Thyroid gland (tissue), 4 donors: ENCODE data around the gene SENP5. TPM values are rescaled to one million over a fixed set of nuclear protein-coding genes. Genes with fewer than 3 reads are reported as not detected.

Experiments
- DNase-seq, 2 donors: peaks; one replicate each; pipeline ENCODE4 v3.0.0-alpha.2; 2019
- H3K27ac ChIP-seq, 3 donors: fragments of 200-600 bp; sonication (generic); 1 replicate in 2 of 3; 2 replicates in 1 of 3; pipeline ENCODE4 v1.5.1; 2016 to 2019; ENCODE audit warnings: mild to moderate bottlenecking in 1 of 3, moderate library complexity in 1 of 3
- H3K27me3 ChIP-seq: fragments of 200-600 bp; sonication (generic); one replicate; pipeline ENCODE4 v1.5.1; 2019
- H3K36me3 ChIP-seq, 2 donors: fragments of 200-600 bp; sonication (generic); one replicate each; pipeline ENCODE4 v1.5.1; 2016 to 2019
- H3K4me1 ChIP-seq, 2 donors: fragments of 200-600 bp; sonication (generic); one replicate each; pipeline ENCODE4 v1.5.1; 2017 to 2019
- H3K4me3 ChIP-seq, 3 donors: fragments of 200-600 bp; sonication (generic); replicated peaks in 1 of 3; 1 replicate in 2 of 3; 2 replicates in 1 of 3; pipeline ENCODE4 v1.5.1; 2016; ENCODE audit warnings: mild to moderate bottlenecking in 1 of 3
- H3K9me3 ChIP-seq: fragments of 200-600 bp; sonication (generic); one replicate; pipeline ENCODE4 v1.5.1; 2017
- POLR2A ChIP-seq, 2 donors: fragments of 450-650 bp; IDR thresholded peaks; one replicate each; pipeline ENCODE4 v1.6.1; 2017; ENCODE audit warnings: antibody characterized with exemption in 2 of 2, mild to moderate bottlenecking in 2 of 2, moderate library complexity in 1 of 2
- WGBS, 2 donors: methylation state at CpG; one replicate each; pipeline ENCODE4 v1.1.5; 2017; 5-methylcytosine and 5-hydroxymethylcytosine counted together
- intact Hi-C: fragments of 100-400 bp; cut with DNase I; formaldehyde crosslinking; loops from one replicate; pipeline ENCODE4 v1.15.1; 2023
- total RNA-seq, 4 donors: library from RNA; depleted of rRNA; stranded (reverse); fragments of >200 nt; gene quantifications; one replicate each; pipeline ENCODE4 v1.2.3, GENCODE V29; 2016
- TF ChIP-seq, protein P1 (sequence below), 6 experiments: fragments of 200-600 bp in 3 of 6; fragments of 450-650 bp in 3 of 6; sonication (generic) in 3 of 6; IDR thresholded peaks; one replicate each; pipeline ENCODE4 v1.5.1; 2016 to 2019; ENCODE audit warnings: antibody characterized with exemption in 6 of 6, mild to moderate bottlenecking in 2 of 6, inconsistent platforms in 1 of 6, moderate library complexity in 1 of 6

SENP5 gene
- total RNA-seq, 4 donors from 2014 or later = 37.4 to 67.2 (median 50.9) TPM

DNA sequence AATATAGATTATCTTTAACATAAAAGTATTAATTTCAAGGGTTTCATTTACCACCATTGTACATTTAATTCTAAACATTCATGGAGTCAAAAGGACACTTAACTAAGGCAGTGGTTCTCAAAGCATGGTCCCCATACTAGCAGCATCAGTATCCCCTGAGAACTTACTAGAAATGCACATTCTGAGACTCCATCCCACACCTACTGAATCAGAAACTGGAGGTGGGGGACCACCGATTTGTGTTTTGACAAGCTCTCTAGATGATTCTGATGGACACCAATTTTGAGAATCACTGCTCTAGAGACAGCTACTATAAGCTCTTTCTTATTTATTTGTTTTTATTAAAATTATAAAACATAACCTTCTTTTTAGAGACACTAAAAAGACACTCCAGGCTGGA, 34.0 kb downstream of the SENP5 start:
- TF ChIP-seq, protein P1, sequence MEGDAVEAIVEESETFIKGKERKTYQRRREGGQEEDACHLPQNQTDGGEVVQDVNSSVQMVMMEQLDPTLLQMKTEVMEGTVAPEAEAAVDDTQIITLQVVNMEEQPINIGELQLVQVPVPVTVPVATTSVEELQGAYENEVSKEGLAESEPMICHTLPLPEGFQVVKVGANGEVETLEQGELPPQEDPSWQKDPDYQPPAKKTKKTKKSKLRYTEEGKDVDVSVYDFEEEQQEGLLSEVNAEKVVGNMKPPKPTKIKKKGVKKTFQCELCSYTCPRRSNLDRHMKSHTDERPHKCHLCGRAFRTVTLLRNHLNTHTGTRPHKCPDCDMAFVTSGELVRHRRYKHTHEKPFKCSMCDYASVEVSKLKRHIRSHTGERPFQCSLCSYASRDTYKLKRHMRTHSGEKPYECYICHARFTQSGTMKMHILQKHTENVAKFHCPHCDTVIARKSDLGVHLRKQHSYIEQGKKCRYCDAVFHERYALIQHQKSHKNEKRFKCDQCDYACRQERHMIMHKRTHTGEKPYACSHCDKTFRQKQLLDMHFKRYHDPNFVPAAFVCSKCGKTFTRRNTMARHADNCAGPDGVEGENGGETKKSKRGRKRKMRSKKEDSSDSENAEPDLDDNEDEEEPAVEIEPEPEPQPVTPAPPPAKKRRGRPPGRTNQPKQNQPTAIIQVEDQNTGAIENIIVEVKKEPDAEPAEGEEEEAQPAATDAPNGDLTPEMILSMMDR (IDR thresholded peaks at IDR 0.05) = no peak
- no peak for TF ChIP-seq POLR2A (IDR thresholded peaks at IDR 0.05)
- Histone ChIP-seq H3K9me3 (no peaks in the 10 kb centered on the region), H3K27ac (no peak overlapping the region), H3K36me3 (peaks cover 27 to 45% of the 10 kb centered on the region in 2 donors), H3K4me3 (no peak overlapping the region), H3K4me1 (no peaks in the 10 kb centered on the region), H3K27me3 (no peaks in the 10 kb centered on the region)
- WGBS, 2 donors = 85 to 87% methylated on average over 1 of the region's 1 CpG
- DNase-seq = no peak
- intact Hi-C loops = no loop called here

DNA sequence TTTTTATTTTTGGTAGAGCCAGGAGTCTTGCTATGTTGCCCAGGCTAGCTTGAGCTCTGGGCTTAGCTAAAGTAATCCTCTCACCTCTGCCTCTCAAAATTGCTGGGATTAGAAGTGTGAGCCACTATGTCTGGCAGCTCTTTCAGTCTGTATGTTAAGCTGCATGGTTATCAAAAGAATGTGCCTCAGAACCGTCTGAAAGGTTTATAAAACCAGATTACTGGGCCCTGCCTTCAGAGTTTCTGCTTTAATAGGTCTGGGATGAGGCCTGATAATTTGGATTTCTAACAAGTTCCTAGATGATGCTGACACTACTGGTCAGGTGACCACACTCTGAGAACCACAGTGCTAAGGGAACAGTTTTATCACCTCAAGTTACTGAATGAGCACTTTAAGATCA, 34.6 kb downstream of the SENP5 start:
- no peaks in the 10 kb centered on the region for H3K9me3 ChIP-seq
- WGBS, 2 donors = 88 to 94% methylated on average over 1 of the region's 1 CpG
- no peaks in the 10 kb centered on the region for H3K4me1 ChIP-seq
- H3K36me3 ChIP-seq = peaks cover 27 to 45% of the 10 kb centered on the region in 2 donors
- H3K27me3 ChIP-seq = no peaks in the 10 kb centered on the region
- H3K27ac ChIP-seq = no peak overlapping the region
- H3K4me3 ChIP-seq = no peak overlapping the region
- no peak for DNase-seq
- intact Hi-C loops = no loop called here
- TF ChIP-seq, protein P1 (IDR thresholded peaks at IDR 0.05) = no peak
- TF ChIP-seq POLR2A (IDR thresholded peaks at IDR 0.05) = no peak

DNA sequence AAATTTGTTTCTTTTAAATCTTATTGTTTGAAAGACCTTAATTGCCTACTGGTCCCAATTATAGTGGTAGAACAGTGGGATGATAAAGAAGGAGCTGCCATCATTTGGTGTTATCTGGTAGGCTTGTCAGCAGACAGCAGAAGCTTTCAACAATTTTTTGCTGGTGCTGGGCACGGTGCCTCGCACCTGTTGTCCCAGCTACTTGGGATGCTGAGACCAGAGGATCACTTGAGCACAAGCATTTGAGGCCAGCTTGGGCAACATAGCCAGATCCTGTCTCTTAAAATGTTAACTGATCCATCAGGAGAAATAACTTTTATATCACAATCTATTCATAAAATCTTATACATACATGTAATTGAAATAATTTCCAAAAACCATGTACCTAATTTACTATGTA, 36.0 kb downstream of the SENP5 start:
- Histone ChIP-seq H3K4me3 (no peak overlapping the region), H3K27me3 (no peaks in the 10 kb centered on the region), H3K36me3 (peaks cover 27 to 49% of the 10 kb centered on the region in 2 donors), H3K9me3 (no peaks in the 10 kb centered on the region), H3K4me1 (no peaks in the 10 kb centered on the region), H3K27ac (no peak overlapping the region)
- WGBS, 2 donors = 97 to 100% methylated on average over 2 of the region's 2 CpGs
- intact Hi-C loops = no loop called here
- TF ChIP-seq, protein P1 (IDR thresholded peaks at IDR 0.05) = no peak
- no peak for TF ChIP-seq POLR2A (IDR thresholded peaks at IDR 0.05)
- no peak for DNase-seq

DNA sequence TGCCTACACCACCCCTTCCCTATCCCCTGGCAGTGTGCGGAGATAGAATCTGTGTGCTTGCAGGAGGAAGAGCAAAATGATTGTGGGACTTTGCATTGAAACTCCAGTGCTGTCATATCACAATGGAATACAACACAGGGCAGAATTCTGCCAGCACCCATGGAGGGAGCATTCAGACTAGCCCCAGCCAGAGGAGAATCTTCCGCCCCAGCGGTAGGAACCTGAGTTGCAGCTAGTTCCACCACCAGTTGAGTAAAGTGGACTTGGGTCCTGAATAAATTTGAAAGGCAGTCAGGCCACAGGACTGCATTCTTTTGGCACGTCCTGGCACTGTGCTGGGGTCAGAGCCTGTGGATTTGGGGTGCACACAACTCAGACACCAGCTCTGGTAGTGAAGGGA, 47.1 kb downstream of the SENP5 start:
- no peak overlapping the region for H3K4me3 ChIP-seq
- no peaks in the 10 kb centered on the region for H3K27me3 ChIP-seq
- H3K4me1 ChIP-seq = no peaks in the 10 kb centered on the region
- DNase-seq = no peak
- no peak for TF ChIP-seq POLR2A (IDR thresholded peaks at IDR 0.05)
- TF ChIP-seq, protein P1 (IDR thresholded peaks at IDR 0.05) = no peak
- intact Hi-C loops = no loop called here
- H3K36me3 ChIP-seq = peaks cover 0 to 2% of the 10 kb centered on the region in 2 donors
- WGBS, 2 donors = 91 to 98% methylated on average over 4 of the region's 4 CpGs
- no peaks in the 10 kb centered on the region for H3K9me3 ChIP-seq
- H3K27ac ChIP-seq = no peak overlapping the region

DNA sequence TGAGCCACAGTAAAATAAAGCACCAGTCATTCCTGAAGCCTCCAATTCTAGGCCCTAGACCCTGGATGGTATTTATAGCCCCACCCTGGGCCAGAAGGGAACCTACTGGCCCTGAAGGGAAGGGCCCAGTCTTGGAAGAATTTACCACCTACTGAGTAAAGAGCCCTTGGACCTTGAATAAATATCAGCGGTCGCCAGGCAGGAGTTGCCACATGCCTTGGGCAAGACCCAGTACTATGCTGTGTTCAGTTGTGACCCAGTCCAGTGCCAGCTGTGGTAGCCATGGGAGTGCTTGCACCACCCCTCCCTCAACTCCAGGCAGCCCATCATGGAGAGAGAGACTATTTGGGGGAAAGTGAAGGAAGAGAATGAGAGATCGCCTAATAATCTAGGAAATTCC, 47.7 kb downstream of the SENP5 start:
- H3K36me3 ChIP-seq = peaks cover 0 to 2% of the 10 kb centered on the region in 2 donors
- H3K27me3 ChIP-seq = no peaks in the 10 kb centered on the region
- no peaks in the 10 kb centered on the region for H3K4me1 ChIP-seq
- no peak overlapping the region for H3K4me3 ChIP-seq
- intact Hi-C loops = no loop called here
- WGBS, 2 donors = 86 to 93% methylated on average over 3 of the region's 3 CpGs
- H3K27ac ChIP-seq = no peak overlapping the region
- TF ChIP-seq, protein P1 (IDR thresholded peaks at IDR 0.05) = no peak
- no peak for TF ChIP-seq POLR2A (IDR thresholded peaks at IDR 0.05)
- H3K9me3 ChIP-seq = no peaks in the 10 kb centered on the region
- no peak for DNase-seq
